GM04504 (cell line): ENCODE data around the gene GASK1B.

Source experiments
- DNase-seq: peaks from one replicate; pipeline ENCODE4 v3.0.0-alpha.2; 2012; ENCODE audit warnings: low read depth

Gene GASK1B

GRCh38 chr4:158139086-158139485, 33.7 kb downstream of the GASK1B start:
- no peak for DNase-seq

- no peak for DNase-seq
Measured at GRCh38 chr4:158134222-158134621, 38.6 kb downstream of the GASK1B start.

- DNase-seq, result no peak
Measured at GRCh38 chr4:158133551-158133950, 39.3 kb downstream of the GASK1B start.

GRCh38 chr4:158131027-158131426, 41.8 kb downstream of the GASK1B start:
- DNase-seq, result peak; percentile 81

GRCh38 chr4:158130204-158130603, 42.6 kb downstream of the GASK1B start:
- no peak for DNase-seq

- DNase-seq, result no peak
Measured at GRCh38 chr4:158129694-158130093, 43.1 kb downstream of the GASK1B start.

GRCh38 chr4:158128540-158128939, 44.3 kb downstream of the GASK1B start:
- no peak for DNase-seq

GRCh38 chr4:158125310-158125709, 47.5 kb downstream of the GASK1B start:
- no peak for DNase-seq
